Measurements from ENCODE around the gene SYK.
"Not testable (repeated sequence)": the region's sequence is repeated elsewhere in the genome, so short reads cannot be mapped to it uniquely, and the experiment has no call there.

Gene SYK

DNA sequence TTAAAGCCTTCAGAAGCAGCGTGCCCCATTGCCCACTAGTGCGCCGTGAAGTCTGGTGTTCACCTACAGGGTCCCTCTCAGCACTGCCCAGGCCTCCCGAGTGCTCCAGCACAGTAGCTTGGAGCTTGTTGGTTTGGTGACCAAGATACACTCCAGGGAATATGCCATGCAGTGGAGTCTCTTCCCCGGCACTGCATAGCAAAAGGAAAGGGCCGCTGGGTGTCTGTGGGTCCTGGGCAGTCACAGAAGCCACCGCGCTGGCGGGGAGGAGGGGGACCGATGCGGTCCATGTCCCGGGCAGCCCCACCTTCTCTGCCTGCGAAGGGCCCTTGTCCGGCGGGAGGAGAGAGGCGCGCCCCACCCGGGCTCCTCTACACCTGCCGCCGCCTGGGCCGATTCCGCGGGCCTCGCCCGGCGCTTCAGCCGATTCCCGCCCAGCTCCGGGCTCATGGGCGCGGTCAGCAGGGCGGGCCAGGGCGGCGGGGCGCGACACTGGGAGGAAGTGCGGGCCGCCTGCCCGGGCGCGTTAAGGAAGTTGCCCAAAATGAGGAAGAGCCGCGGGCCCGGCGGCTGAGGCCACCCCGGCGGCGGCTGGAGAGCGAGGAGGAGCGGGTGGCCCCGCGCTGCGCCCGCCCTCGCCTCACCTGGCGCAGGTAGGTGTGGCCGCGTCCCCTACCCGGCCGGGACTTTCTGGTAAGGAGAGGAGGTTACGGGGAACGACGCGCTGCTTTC lies at the start of gene SYK:
TSS of gene SYK (plus strand) at position 579 of the 732 bp plus-strand sequence. CDS start 42,080 bp downstream, outside the sequence.
- peak; percentile 44 for DNase-seq (ENCODE audit: extremely low spot score)
- ChIA-PET POLR2A (no interaction called here), CTCF (no interaction called here)
- TF ChIP-seq L3MBTL2 (conservative IDR thresholded peaks at IDR 0.05) (peak; percentile 65; the same call in 1 of the 2 replicates), ZNF384 (IDR thresholded peaks at IDR 0.05) (no peak)

DNA sequence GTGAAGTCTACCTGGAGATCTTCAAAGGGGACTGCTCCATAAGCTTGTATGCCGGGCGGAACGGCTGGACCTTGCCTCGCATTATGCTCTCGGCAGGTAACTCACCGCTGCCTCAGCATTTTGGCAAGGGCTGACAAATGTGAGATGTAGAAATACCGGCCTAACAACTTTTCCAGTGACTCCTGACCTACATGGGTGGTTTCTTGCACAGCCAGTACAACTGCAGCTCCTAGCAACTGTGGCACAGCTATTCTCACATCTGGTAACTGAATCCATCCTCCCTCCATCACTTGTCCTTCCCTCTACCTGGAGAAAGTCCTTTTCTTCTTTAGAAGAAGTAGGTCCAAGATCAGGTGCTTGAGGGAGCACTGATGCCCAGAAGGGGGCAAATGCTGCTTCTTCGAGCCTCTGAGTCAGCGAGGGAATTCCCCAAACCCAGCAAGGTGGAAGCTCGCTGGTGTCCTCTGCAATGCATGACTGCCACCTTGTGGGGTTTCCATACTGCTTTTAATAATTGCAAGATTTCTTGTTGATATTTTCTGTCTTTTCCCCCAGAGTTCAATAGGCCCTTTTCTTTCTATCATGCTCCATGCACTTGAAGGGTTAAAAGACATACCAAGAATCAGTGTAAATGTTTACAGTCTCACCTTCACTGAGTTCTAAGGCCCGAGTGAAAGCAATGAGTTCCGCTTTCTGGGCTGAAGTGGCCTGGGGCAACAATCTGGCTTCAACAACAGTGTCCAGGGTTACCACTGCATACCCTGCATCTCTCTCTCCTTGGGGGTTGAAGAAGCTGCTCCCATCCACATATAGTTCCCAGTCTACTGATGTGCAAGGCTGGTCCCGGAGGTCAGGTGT lies 45.9 kb upstream of the SYK start:
- DNase-seq (ENCODE audit: extremely low spot score); POLR2A ChIA-PET; CTCF ChIA-PET: not testable (repeated sequence)

DNA sequence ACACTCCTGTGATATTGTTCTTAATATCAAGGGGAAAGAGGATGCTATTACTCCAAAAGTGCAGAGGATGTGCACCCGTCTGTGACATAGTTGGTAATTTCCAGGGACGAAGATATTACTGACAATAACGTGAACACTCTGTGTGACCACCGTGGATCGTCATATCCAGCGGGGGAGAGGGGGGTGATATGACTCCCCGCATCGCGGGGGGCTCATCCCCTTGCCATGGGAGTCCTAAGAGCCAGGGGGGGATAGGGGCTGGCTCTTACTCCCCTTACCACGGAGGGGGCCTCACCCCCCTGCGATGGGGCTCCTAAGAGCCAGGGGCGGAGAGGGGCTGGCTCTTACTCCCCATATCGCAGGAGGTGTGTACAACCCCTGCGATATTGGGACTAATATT lies 41.0 kb upstream of the SYK start:
- POLR2A ChIA-PET; CTCF ChIA-PET; DNase-seq (ENCODE audit: extremely low spot score): not testable (repeated sequence)

DNA sequence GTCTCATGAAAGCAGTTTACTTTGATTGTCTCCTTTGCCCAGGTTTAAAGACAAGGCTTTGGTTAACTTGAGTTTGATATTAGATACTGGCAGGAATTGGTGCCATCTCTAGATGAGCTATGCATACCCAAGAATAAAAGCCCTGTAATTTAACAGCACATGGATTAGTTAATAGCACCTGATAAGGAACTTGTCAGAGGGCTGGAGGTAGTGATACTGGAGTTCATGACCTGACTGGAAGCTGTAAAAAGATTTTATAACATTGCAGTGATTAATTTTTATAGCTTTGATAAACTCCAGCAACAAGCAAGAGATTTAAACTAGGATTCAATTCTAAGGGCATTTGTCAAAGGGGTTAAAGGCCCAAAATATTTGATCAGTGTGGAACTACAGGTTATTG lies 34.9 kb upstream of the SYK start:
- CTCF ChIA-PET = no interaction called here
- DNase-seq (ENCODE audit: extremely low spot score) = no peak
- TF ChIP-seq FOXK2 (IDR thresholded peaks at IDR 0.05) = no peak
- no peak for TF ChIP-seq FOXA1 (IDR thresholded peaks at IDR 0.05)
- no peak for TF ChIP-seq BHLHE40 (IDR thresholded peaks at IDR 0.05; ENCODE audit: borderline replicate concordance)
- no peak for TF ChIP-seq L3MBTL2 (conservative IDR thresholded peaks at IDR 0.05)
- no peak for TF ChIP-seq LEF1 (IDR thresholded peaks at IDR 0.05; ENCODE audit: borderline replicate concordance)
- no peak for TF ChIP-seq ARNT (IDR thresholded peaks at IDR 0.05)
- TF ChIP-seq HDGF (IDR thresholded peaks at IDR 0.05; ENCODE audit: borderline replicate concordance) = no peak
- TF ChIP-seq ZNF384 (IDR thresholded peaks at IDR 0.05) = no peak
- TF ChIP-seq ELF4 (IDR thresholded peaks at IDR 0.05) = no peak
- no peak for TF ChIP-seq CTBP1 (IDR thresholded peaks at IDR 0.05; ENCODE audit: borderline replicate concordance)
- TF ChIP-seq NFRKB (IDR thresholded peaks at IDR 0.05) = no peak
- no peak for TF ChIP-seq SP1 (IDR thresholded peaks at IDR 0.05)
- TF ChIP-seq SUZ12 (IDR thresholded peaks at IDR 0.05) = no peak
- TF ChIP-seq TARDBP (IDR thresholded peaks at IDR 0.05) = no peak
- no peak for TF ChIP-seq FOXM1 (IDR thresholded peaks at IDR 0.05; ENCODE audit: borderline replicate concordance)
- TF ChIP-seq, protein P1, sequence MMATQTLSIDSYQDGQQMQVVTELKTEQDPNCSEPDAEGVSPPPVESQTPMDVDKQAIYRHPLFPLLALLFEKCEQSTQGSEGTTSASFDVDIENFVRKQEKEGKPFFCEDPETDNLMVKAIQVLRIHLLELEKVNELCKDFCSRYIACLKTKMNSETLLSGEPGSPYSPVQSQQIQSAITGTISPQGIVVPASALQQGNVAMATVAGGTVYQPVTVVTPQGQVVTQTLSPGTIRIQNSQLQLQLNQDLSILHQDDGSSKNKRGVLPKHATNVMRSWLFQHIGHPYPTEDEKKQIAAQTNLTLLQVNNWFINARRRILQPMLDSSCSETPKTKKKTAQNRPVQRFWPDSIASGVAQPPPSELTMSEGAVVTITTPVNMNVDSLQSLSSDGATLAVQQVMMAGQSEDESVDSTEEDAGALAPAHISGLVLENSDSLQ (IDR thresholded peaks at IDR 0.05) = no peak
- POLR2A ChIA-PET = no interaction called here

DNA sequence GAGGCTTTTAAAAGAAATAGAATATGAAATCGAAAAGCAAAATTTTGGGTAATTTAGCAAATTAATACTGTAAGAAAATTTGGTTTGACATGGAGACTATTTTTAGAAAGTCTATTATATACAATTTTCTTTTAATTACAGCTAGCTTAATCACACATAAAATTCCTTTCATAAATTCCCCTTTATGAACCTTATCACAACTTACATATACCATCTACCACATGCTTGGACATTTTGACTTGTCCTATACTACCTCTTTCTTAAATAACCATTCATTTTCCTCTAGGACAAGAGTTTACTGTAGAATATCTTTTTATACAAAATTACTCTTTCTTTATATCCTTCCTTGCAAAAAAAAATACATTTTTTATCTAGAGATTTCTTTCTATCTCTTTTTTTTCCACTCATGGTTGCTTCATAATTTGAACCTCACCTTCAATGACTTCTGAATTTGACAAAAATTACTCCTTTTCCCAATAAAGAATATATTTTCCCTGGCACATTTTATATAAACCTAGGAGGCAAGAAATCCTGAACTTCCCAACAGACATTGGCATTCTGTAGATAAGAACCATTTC lies 34.0 kb upstream of the SYK start:
- DNase-seq (ENCODE audit: extremely low spot score) = no peak
- ChIA-PET CTCF (no interaction called here), POLR2A (no interaction called here)
- no peak for TF ChIP-seq BHLHE40 (IDR thresholded peaks at IDR 0.05; ENCODE audit: borderline replicate concordance)
- TF ChIP-seq FOXA1 (IDR thresholded peaks at IDR 0.05) = no peak
- no peak for TF ChIP-seq SP1 (IDR thresholded peaks at IDR 0.05)
- no peak for TF ChIP-seq NFRKB (IDR thresholded peaks at IDR 0.05)
- no peak for TF ChIP-seq L3MBTL2 (conservative IDR thresholded peaks at IDR 0.05)
- no peak for TF ChIP-seq TARDBP (IDR thresholded peaks at IDR 0.05)
- TF ChIP-seq LEF1 (IDR thresholded peaks at IDR 0.05; ENCODE audit: borderline replicate concordance) = no peak
- TF ChIP-seq FOXM1 (IDR thresholded peaks at IDR 0.05; ENCODE audit: borderline replicate concordance) = no peak
- no peak for TF ChIP-seq ZNF384 (IDR thresholded peaks at IDR 0.05)
- TF ChIP-seq, protein P1 (IDR thresholded peaks at IDR 0.05) = no peak
- no peak for TF ChIP-seq SUZ12 (IDR thresholded peaks at IDR 0.05)
- no peak for TF ChIP-seq HDGF (IDR thresholded peaks at IDR 0.05; ENCODE audit: borderline replicate concordance)
- no peak for TF ChIP-seq ARNT (IDR thresholded peaks at IDR 0.05)

DNA sequence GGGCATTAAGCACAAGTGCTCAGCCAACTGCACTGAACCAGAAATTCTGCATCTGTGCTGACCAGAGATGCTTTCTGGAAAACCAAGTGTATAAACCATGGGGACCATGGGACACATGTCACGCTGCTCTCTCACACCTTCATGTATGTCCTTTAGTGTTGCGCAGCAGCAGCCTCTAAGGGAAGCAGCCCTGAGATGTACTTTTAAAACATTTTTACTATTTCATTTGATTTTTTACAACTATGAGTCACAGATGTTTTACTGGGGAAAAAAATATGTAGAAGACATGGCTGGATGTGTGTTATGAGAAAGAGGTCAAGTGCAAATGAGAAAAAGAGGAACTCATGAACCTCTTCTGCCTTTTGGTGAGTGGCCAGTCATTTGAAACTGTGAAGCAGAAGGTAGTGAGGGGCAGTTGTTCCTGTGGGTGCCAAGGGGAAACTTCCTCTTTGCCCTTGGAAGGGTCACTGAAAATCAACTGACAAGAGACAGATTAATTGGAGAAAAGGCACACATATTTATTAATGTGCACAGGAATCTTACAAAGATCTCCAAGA lies 31.4 kb upstream of the SYK start:
- POLR2A ChIA-PET = no interaction called here
- CTCF ChIA-PET = no interaction called here
- TF ChIP-seq SP1 (IDR thresholded peaks at IDR 0.05) (no peak), ARNT (IDR thresholded peaks at IDR 0.05) (no peak), ELF4 (IDR thresholded peaks at IDR 0.05) (no peak), ZNF384 (IDR thresholded peaks at IDR 0.05) (no peak)
- no peak for DNase-seq (ENCODE audit: extremely low spot score)

DNA sequence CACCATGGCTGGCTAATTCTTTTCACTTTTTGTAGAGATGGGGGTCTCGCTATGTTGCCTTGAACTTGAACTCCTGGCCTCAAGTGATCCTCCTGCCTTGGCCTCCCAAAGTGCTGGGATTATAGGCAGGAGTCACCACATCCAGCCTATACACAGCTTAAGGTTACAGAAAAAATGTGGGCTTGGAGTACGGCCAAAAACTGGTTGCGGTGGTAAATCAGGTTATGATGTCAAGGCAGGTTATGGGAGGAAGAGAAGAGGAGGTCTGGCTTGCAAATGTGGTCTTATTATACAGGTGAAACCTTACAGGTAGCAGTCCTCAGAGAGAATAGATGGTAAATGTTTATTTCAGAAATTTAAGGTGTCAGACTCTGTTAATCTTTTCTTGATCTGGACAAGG lies 30.7 kb upstream of the SYK start:
- ChIA-PET CTCF (no interaction called here), POLR2A (interaction anchor here (0.9 kb wide), 1 partner anchor 9 kb away, joined by 3 read pairs; no protein-coding TSS in a partner anchor)
- DNase-seq (ENCODE audit: extremely low spot score) = no peak
- no peak for TF ChIP-seq ARNT (IDR thresholded peaks at IDR 0.05)
- no peak for TF ChIP-seq SUZ12 (IDR thresholded peaks at IDR 0.05)
- no peak for TF ChIP-seq SP1 (IDR thresholded peaks at IDR 0.05)
- TF ChIP-seq CTBP1 (IDR thresholded peaks at IDR 0.05; ENCODE audit: borderline replicate concordance) = no peak
- TF ChIP-seq BHLHE40 (IDR thresholded peaks at IDR 0.05; ENCODE audit: borderline replicate concordance) = no peak
- no peak for TF ChIP-seq HDGF (IDR thresholded peaks at IDR 0.05; ENCODE audit: borderline replicate concordance)
- TF ChIP-seq LEF1 (IDR thresholded peaks at IDR 0.05; ENCODE audit: borderline replicate concordance) = no peak
- TF ChIP-seq, protein P1 (IDR thresholded peaks at IDR 0.05) = no peak
- no peak for TF ChIP-seq FOXK2 (IDR thresholded peaks at IDR 0.05)
- TF ChIP-seq ZNF384 (IDR thresholded peaks at IDR 0.05) = no peak
- TF ChIP-seq FOXM1 (IDR thresholded peaks at IDR 0.05; ENCODE audit: borderline replicate concordance) = no peak
- TF ChIP-seq TARDBP (IDR thresholded peaks at IDR 0.05) = no peak
- TF ChIP-seq L3MBTL2 (conservative IDR thresholded peaks at IDR 0.05) = no peak
- TF ChIP-seq ELF4 (IDR thresholded peaks at IDR 0.05) = no peak
- no peak for TF ChIP-seq FOXA1 (IDR thresholded peaks at IDR 0.05)

All from HEK293T (cell line).